IPS-18c (cell line): Measurements from ENCODE around the gene VASP.

ENCODE experiments used
- H3K4me3 ChIP-seq: 2 replicates; pipeline ENCODE4 v1.7.0; 2013; ENCODE audit warnings: low read depth, mild to moderate bottlenecking, low read length, moderate library complexity; ENCODE audit not compliant: insufficient read depth
- H3K9me3 ChIP-seq: one replicate; pipeline ENCODE4 v1.6.1; 2013; ENCODE audit warnings: mild to moderate bottlenecking, low read length, moderate library complexity; ENCODE audit not compliant: control insufficient read depth, insufficient read depth

Gene VASP

GRCh38 chr19:45489216-45489855 lies 17.9 kb upstream of the VASP start:
- Histone ChIP-seq H3K9me3 (no peaks in the 10 kb centered on the region), H3K4me3 (no peak overlapping the region)

GRCh38 chr19:45492137-45492626 lies 15.1 kb upstream of the VASP start:
- Histone ChIP-seq H3K9me3 (no peaks in the 10 kb centered on the region), H3K4me3 (peak overlapping the region; percentile 43; the same call in 1 of the 2 replicates)

- Histone ChIP-seq H3K4me3 (peak overlapping the region; percentile 43), H3K9me3 (no peaks in the 10 kb centered on the region)
Measured at GRCh38 chr19:45492627-45493470, 14.4 kb upstream of the VASP start.

- no peaks in the 10 kb centered on the region for H3K9me3 ChIP-seq
- no peak overlapping the region for H3K4me3 ChIP-seq
Measured at GRCh38 chr19:45494261-45494916, 12.9 kb upstream of the VASP start.

- H3K4me3 ChIP-seq = no peak overlapping the region
- H3K9me3 ChIP-seq = no peaks in the 10 kb centered on the region
Measured at GRCh38 chr19:45495178-45495577, 12.1 kb upstream of the VASP start.

- Histone ChIP-seq H3K9me3 (no peaks in the 10 kb centered on the region), H3K4me3 (peak overlapping the region; percentile 79)
Measured at GRCh38 chr19:45496349-45496953, 10.8 kb upstream of the VASP start.

- H3K4me3 ChIP-seq = peak overlapping the region; percentile 52; the same call in 1 of the 2 replicates
- H3K9me3 ChIP-seq = no peaks in the 10 kb centered on the region
Measured at GRCh38 chr19:45497791-45498190, 9.5 kb upstream of the VASP start.

DNA sequence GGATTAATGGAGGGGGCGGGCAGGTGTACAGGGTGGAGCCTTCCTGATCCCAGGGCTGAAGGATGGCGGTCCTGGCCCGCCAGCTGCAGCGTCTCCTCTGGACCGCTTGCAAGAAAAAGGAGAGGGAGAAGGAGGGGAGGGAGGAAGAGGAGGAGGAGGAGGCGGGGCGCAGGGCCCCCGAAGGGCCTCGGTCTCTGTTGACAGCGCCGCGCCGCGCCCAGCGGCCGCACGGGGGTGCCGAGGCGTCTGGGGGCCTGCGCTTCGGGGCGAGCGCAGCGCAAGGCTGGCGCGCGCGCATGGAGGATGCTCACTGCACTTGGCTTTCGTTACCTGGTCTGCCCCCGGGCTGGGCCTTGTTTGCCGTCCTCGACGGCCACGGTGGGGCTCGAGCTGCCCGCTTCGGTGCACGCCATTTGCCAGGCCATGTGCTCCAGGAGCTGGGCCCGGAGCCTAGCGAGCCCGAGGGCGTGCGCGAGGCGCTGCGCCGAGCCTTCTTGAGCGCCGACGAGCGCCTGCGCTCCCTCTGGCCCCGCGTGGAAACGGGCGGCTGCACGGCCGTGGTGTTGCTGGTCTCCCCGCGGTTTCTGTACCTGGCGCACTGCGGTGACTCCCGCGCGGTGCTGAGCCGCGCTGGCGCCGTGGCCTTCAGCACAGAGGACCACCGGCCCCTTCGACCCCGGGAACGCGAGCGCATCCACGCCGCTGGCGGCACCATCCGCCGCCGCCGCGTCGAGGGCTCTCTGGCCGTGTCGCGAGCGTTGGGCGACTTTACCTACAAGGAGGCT lies 8.7 kb upstream of the VASP start, which contains the start of gene PPM1N:
Gene PPM1N, plus strand, starts transcription at position 33 of the 785 bp plus-strand sequence. Its CDS starts 30 bp downstream, at position 63.
- Histone ChIP-seq H3K9me3 (no peaks in the 10 kb centered on the region), H3K4me3 (peak within 1 kb of the TSS; percentile 58)

GRCh38 chr19:45499196-45500180 lies 7.8 kb upstream of the VASP start:
- Histone ChIP-seq H3K9me3 (no peaks in the 10 kb centered on the region), H3K4me3 (peak overlapping the region; percentile 52)

DNA sequence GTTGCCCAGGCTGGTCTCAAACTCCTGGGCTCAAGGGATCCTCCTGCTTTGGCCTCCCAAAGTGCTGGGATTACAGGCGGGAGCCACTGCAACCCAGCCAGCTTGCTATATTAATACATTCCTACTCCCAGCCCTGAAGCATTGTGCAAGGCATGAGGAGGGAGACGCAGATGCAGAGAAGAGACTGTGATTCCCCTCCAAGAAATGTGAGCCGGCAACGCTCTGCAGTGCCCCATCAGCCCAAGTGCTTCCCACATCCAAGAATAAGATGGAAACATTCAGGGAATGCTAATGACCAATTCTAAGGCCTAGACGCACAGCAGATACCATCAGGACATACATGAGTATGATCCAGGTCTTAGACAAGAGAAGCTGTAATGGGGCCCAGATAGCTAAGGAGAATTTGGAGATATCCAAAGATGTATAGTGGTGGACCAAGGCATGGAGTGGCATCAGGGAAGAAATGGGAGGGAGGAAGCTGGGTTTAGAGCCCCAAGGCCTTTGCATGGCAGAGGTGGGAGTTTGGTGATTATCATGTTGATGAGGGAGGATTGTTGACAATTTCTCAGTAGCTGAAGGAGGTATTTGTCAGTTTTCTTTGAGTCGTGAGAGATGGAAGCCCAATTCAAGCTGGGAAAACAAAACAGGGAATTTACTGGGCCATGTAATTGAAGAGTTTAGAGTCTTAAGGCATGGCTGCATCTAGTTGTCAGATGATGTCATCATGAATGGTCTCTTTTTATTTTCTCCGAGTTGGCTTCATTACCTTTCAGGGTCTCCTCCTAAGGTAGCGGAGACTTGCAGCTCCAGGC lies 6.2 kb upstream of the VASP start:
- peak overlapping the region; percentile 28; the same call in 1 of the 2 replicates for H3K4me3 ChIP-seq

DNA sequence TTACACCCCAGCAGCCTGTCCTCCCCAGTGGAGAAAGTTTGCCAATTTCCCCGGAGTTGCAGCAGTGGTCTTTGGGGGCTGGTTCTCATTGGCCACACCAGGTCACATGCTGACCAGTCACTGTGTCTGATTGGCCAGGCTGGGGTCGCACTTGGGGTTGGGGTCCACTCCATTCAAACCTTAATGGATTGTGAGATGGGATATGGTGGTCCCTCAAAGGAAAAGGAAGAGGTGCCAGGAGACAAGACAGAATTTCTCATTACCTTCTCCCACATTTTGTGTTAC lies 5.6 kb upstream of the VASP start:
- H3K9me3 ChIP-seq = no peaks in the 10 kb centered on the region
- H3K4me3 ChIP-seq = 0 out of 2 replicates have a peak overlapping the region, but pooled peaks have one; percentile 28

More for the DNA sequence above, 6.2 kb upstream of the VASP start:
- no peaks in the 10 kb centered on the region for H3K9me3 ChIP-seq

GRCh38 chr19:45502111-45502510 lies 5.2 kb upstream of the VASP start:
- Histone ChIP-seq H3K9me3 (no peaks in the 10 kb centered on the region), H3K4me3 (0 out of 2 replicates have a peak overlapping the region, but pooled peaks have one; percentile 28)

GRCh38 chr19:45503909-45504308 lies 3.4 kb upstream of the VASP start:
- Histone ChIP-seq H3K9me3 (no peaks in the 10 kb centered on the region), H3K4me3 (no peak overlapping the region)

DNA sequence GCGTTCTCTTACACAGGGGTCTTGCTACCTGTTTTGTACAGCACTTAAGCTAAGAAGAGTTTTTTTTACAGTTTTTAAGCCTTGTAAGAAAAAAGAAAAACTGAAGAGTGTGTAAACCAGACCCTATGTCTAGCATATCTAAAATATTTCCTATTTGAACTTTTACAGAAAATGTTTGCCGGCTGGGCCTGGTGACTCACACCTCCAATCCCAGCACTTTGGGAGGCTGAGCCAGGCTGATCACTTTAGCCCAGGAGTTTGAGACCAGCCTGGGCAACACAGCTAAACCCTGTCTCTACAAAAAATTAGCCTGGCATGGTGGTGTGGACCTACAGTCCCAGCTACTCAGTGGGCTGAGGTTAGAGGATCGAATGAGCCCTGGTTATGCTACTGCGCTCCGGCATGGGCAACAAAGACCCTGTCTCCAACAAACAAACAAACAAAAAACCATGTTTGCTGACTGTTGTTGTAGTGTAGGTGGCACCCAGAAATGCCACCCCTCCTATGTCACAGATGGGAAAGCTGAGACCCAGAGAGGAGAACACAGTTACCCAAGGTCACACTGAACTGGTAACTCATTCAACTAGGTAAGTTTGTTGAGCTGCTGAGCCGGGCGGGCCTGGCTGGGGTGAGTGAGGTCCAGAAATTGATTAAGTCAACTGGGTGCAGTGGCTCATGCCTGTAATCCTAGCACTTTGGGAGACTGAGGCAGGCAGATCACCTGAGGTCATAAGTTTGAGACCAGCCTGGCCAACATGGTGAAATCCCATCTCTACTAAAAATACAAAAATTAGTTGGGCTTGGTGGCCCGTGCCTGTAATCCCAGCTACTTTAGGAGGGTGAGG lies 1.9 kb upstream of the VASP start:
- H3K4me3 ChIP-seq = no peak overlapping the region
- no peaks in the 10 kb centered on the region for H3K9me3 ChIP-seq
